ENCODE data around the gene CNIH3.

The CNIH3 gene

GRCh38 chr1:224616756-224617409 lies 766 bp downstream of the CNIH3 start:
- no peak for DNase-seq (ENCODE audit: low read depth in 2 of 2)

DNA sequence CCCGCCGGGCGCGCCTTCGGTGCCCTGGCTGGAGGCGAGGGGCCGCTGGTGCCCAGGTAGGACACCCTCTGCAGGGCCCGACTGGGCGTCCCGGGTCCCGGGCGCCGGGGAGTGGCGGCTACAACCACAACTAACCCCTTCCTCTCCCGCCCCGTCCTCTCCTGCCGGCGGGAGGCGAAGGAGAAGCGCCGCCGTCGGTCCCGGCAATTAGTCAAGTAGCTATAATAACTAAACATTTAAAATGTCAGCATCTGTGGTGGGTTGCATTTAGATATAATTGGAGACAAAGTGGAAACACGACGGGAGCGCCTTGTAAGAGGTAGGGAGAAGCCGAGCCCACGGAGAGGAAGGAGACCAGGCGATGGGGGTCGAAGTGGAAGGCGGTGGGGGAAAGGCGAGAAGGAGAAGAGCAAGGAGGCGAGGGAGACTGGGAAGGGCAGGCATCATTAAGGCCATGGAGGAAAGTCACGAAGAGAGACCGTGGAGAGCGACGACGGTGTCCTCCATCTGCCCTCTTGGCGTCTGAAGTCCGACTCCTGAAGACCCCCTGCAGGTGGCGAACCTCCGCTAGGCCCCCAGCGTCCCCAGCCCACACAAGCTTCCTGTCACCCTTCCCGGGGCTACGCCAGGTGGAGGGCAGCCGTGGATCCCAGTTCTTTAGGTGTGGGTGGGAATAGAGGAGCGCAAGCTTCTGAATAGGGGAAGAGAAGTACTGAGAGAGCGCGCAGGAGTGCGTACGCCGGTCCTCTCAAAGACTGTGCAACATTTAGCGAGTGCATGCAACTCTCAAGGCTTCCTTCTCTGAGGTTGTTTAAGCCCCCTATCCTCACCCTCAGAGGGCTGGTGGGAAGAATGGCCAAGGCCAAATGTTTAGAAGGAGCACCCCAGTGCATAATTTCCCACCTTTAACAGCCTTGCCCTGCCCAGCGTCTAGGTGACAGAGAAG lies 1.6 kb downstream of the CNIH3 start:
- DNase-seq (ENCODE audit: low read depth in 2 of 2): no peak

- no peak for DNase-seq (ENCODE audit: low read depth in 2 of 2)
Measured at GRCh38 chr1:224619209-224619608, 3.1 kb downstream of the CNIH3 start.

DNA sequence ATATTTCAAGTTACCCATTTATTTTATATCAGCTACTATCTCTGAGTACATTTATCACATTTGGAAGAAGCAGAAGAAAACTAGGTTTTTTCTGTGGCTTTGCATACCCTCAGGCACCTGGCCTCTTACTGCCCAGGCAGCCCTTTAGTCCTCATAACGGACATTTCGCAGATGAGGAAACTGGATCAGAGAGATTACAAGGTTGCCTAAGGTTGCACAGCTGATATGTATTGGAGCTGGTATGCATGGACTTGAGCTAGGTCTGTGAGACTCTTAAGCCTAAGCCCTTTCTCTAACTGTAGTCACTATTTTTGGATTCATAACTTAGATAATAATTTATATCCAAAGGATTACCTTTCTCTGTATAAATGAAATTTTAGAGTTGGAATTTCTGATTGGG lies 4.0 kb downstream of the CNIH3 start:
- no peak for DNase-seq (ENCODE audit: low read depth in 2 of 2)

GRCh38 chr1:224621813-224622682 lies 5.9 kb downstream of the CNIH3 start:
- no peak for DNase-seq (ENCODE audit: low read depth in 2 of 2)

DNA sequence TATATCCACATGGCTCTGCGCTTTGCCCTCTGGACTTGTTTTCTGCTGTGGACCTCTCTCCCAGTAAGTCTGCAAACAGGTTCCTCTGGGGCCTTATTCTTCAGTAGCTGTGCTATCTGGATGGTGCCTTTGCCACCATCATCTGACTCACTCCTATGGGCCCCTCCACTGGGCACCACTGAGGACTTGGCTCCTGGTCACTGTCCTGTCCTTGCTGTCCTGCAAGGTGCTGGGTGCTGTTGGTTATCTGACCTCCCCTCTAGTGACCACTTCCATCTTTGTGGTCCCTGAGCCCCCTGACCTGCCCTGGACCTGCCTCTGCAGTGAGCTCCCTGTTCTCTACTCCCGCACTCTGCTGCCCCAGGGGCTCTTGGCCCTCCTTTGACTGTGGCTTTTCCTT lies 6.7 kb downstream of the CNIH3 start:
- DNase-seq (ENCODE audit: low read depth in 2 of 2): no peak

DNA sequence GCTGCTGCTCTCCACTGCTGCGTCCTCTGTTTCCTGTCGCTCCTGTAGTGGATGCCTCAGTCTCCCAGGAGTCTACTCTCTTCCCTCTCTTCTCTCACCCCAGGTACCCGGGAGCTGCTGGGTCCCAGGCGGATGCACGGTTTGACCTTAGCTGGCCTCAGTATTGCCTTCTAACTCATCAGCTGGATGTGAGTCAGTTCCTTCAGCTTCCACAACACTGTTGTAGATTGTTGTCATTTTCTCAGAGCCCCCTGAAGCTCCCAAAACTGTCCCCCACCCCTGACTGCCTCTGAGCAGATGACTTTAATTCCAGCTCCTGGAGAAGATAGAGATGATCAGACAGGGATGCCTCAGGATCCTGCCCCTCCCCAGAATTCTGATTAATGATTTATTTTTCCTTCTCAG lies 7.2 kb downstream of the CNIH3 start:
- DNase-seq (ENCODE audit: low read depth in 2 of 2): no peak

- DNase-seq (ENCODE audit: low read depth in 2 of 2): peak; percentile 74 to 76
Measured at GRCh38 chr1:224623743-224624333, 7.7 kb downstream of the CNIH3 start.

- DNase-seq (ENCODE audit: low read depth in 2 of 2): no peak
Measured at GRCh38 chr1:224624432-224624831, 8.3 kb downstream of the CNIH3 start.

- DNase-seq (ENCODE audit: low read depth in 2 of 2): peak; percentile 37 to 53
Measured at GRCh38 chr1:224626042-224626441, 9.9 kb downstream of the CNIH3 start.

DNA sequence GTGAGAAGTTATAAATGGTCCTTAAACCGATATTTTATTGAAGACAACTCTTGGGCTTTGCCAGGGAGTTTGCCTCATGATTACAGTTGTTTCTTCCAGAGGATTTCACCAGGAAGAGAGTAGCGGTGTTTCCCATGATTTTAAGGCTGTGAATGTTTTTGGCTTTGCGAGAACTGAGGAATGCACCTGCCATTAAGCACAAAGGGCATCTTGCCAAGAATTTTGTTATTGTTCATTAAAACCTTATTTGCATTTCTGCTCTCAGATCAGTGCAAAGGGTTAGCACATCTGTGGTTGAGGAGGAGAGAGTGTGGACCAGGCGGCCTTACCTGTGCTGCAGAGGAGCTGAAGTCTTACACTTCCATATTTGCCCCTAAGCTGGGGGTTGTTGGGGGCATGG lies 13.8 kb downstream of the CNIH3 start:
- no peak for DNase-seq (ENCODE audit: low read depth in 2 of 2)

DNA sequence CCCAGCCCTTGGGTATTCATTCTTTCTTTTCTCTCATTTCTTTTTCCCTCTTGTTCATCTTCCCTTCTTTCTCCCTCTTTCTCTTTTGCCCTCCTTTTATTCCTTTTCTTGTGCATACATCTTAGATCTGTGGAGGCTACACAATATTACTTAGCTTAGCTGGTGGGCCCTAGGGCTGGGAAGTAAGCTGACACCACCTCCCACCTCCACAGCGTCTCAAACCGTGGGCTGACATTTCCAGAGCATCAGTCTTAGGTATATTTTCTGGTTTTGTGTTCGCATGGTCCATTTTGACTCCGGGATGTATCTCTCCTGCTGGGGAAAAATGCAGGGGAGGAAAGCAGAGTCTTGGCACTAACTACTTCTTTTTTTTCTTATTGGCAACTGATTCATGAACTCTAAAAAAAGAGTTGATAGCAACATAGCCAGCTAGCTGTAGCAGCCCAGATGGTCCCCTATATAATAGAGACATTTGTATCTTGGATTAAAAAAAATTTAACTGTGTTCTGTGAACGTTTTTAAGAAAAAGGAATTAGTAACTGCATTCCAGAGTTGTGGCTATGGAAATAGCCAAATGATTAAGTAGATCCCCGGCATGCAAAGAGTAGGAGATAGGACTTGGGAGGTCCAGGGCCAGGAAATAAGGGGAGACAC lies 15.5 kb downstream of the CNIH3 start:
- DNase-seq (ENCODE audit: low read depth in 2 of 2): peak; percentile 53 to 65

DNA sequence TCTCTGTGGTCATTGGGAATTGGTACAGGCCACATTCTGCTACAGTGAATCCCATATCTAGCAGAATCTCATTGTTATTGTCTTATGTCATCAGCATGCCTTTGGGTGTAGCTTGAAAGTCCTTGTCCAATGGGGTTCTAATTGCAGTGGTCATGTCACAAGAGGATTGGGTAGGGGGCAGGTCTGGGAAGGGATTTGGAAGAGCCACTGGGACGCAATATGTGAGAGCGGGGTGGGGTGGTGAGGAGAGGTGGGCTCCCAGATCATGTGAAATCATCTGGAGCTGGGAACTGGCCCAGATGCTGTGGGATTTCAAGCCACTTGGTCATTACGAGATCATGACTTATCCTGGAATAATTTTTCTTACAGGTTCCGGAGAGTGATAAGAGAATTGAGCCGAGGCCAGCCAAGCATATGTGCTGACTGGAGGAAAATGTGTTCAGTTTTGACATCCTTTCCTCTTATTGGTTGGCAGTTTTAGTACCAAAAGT lies 16.3 kb downstream of the CNIH3 start:
- peak; percentile 68 to 70 for DNase-seq (ENCODE audit: low read depth in 2 of 2)

DNA sequence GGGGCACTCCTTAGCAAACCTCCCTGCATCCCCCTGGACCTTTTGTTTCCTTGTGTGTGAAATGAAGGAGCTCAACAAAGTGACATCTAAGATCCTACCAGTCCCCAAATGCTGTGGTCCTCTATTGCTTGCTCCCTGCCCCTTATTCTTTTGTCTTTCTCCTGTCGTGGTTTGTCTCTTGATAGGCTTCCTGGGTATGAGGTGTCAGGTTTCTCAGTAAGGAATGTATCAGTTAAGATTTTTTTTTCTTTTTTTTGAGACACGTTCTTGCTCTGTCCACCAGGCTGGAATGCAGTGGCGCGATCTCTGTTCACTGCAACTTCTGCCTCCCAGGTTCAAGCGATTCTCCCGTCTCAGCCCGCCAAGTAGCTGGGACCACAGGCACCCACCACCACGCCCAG lies 16.8 kb downstream of the CNIH3 start:
- peak in 1 of 2 experiments; percentile 32 for DNase-seq (ENCODE audit: low read depth in 2 of 2)

GRCh38 chr1:224635356-224635755 lies 19.2 kb downstream of the CNIH3 start:
- DNase-seq (ENCODE audit: low read depth in 2 of 2): no peak

GRCh38 chr1:224637515-224637914 lies 21.4 kb downstream of the CNIH3 start:
- DNase-seq (ENCODE audit: low read depth in 2 of 2): peak; percentile 40 to 42

DNA sequence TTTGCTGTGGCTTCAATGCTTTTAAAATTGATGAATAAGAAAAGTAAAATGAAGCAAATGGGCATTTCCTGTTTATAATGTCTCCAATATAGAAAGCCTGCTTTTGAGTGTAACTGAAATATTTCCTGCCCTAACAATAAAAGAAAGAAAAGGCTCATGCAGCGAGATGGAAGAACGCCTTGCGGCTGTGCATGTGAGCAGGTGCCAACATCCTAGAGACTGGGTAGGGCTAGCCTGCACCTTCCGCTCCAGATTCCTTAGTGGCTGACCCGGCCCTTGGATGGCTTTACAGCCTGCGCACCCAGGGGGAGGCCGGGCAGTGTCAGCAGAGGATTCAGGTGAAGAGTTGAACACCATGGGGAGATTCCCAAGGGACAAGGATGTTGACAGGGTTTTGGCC lies 21.8 kb downstream of the CNIH3 start:
- DNase-seq (ENCODE audit: low read depth in 2 of 2): no peak

- DNase-seq (ENCODE audit: low read depth in 2 of 2): no peak
Measured at GRCh38 chr1:224639426-224639975, 23.4 kb downstream of the CNIH3 start.

DNA sequence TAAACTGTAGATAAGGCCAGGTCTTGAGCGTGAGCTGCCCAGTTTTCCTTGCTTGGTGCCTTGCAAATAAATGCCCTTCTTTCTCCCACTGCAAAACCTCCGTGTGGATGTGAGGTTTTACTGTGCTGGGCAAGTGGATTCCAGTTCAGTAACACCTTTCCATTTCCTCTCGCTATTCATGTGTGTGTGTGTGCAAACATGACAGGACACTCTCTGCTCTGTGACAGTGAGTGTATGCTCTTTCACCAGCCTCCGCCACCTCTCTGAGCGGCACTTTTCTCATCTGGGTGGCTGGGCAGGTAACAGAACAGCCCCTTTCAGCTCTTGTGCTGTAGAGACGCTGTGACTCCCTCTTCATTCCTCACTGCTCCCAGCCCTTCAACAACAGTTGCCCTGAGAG lies 23.9 kb downstream of the CNIH3 start:
- no peak for DNase-seq (ENCODE audit: low read depth in 2 of 2)

- no peak for DNase-seq (ENCODE audit: low read depth in 2 of 2)
Measured at GRCh38 chr1:224640587-224640986, 24.5 kb downstream of the CNIH3 start.

- no peak for DNase-seq (ENCODE audit: low read depth in 2 of 2)
Measured at GRCh38 chr1:224641030-224641429, 24.9 kb downstream of the CNIH3 start.
